Psoas muscle (tissue), 8 donors: ENCODE measurements around the gene APLP2. TPM values are rescaled to one million over a fixed set of nuclear protein-coding genes. Genes with fewer than 3 reads are reported as not detected.
"Not testable (repeated sequence)": the region's sequence is repeated elsewhere in the genome, so short reads cannot be mapped to it uniquely, and the experiment has no call there.

ENCODE experiments used
- ATAC-seq, 4 donors: fragments of 200-7000 bp; cut with Tn5 transposase; one replicate each; pipeline ENCODE4 v1.9.1; 2020; ENCODE audit warnings: moderate library complexity in 3 of 4, mild to moderate bottlenecking in 2 of 4
- DNase-seq, 2 donors: peaks; one replicate each; pipeline ENCODE4 v3.0.0-alpha.2; 2020
- H3K27ac ChIP-seq: fragments of 200-600 bp; one replicate; pipeline ENCODE4 v1.8.0; 2022
- H3K27me3 ChIP-seq, 3 donors: fragments of 200-600 bp in 1 of 3; one replicate each; pipeline versions ENCODE4 v1.6.1 to v1.8.0; 2013 to 2022; ENCODE audit warnings: low read length in 2 of 3, mild to moderate bottlenecking in 2 of 3, moderate library complexity in 1 of 3; ENCODE audit not compliant: insufficient read depth in 3 of 3
- H3K36me3 ChIP-seq, 2 donors: fragments of 200-600 bp in 1 of 2; one replicate each; pipeline versions ENCODE4 v1.6.1 to v1.8.0; 2013 to 2022; ENCODE audit warnings: low read depth in 1 of 2, mild to moderate bottlenecking in 1 of 2, moderate library complexity in 1 of 2; ENCODE audit not compliant: insufficient read depth in 1 of 2
- H3K4me1 ChIP-seq: fragments of 200-600 bp; one replicate; pipeline ENCODE4 v1.8.0; 2022
- H3K4me3 ChIP-seq: fragments of 200-600 bp; one replicate; pipeline ENCODE4 v1.8.0; 2022; ENCODE audit warnings: mild to moderate bottlenecking
- H3K9me3 ChIP-seq: fragments of 200-600 bp; one replicate; pipeline ENCODE4 v1.8.0; 2022
- WGBS, 3 donors: extraction: QIAGEN DNeasy Blood & Tissue Kit; methylation state at CpG; one replicate each; pipeline versions ENCODE4 v1.1.6 to v1.1.7; 2013; 5-methylcytosine and 5-hydroxymethylcytosine counted together
- intact Hi-C, 2 donors: fragments of 100-400 bp; cut with DNase I; formaldehyde crosslinking; loops; one replicate each; pipeline versions ENCODE4 v1.11.0 to v1.14.2; 2022
- polyA plus RNA-seq, 3 donors: library from polyadenylated mRNA; stranded (reverse); fragments of 200-250 nt; gene quantifications; one replicate each; pipeline ENCODE4 v1.2.3, GENCODE V29; 2013
- total RNA-seq, 4 donors: library from RNA; stranded (reverse); fragmentation: NEBNext Ultra II Directional in 2 of 4; extraction: Animal tissue kit (Norgen Biotek cat#: 25700) in 2 of 4; gene quantifications; one replicate each; pipeline versions ENCODE4 v1.2.1 to v1.2.4, GENCODE V29; 2021 to 2023
- TF ChIP-seq, protein P1 (sequence below): fragments of 200-600 bp; IDR thresholded peaks from one replicate; pipeline ENCODE4 v1.8.0; 2022; ENCODE audit warnings: antibody characterized with exemption
- donor health status: healthy with polysubstance abuse.
- donor health status: DM: no; HTN: no; CAD: no; lungs with moderate emphysema.
- donor health status: Bipolar disorder and iron deficiency.
- donor health status: healthy.
- donor health status: DM: yes; HTN: yes; CAD: no.
- donor health status: DM: no; HTN: no; CAD: no.
- donor health status: DM: no; HTN: no; CAD: no.
- donor health status: DM: yes; HTN: yes; CAD: no.

The APLP2 gene
- total and polyA plus RNA-seq, 7 donors = 37.8 to 96.7 (median 67.6) TPM

- Histone ChIP-seq H3K9me3 (no peaks in the 10 kb centered on the region), H3K4me3 (no peak overlapping the region), H3K27ac (no peak overlapping the region), H3K36me3 (no peaks in the 10 kb centered on the region), H3K4me1 (no peaks in the 10 kb centered on the region), H3K27me3 (peaks cover 0 to 22% (median 0%) of the 10 kb centered on the region in 3 donors)
- DNase-seq (no peak), ATAC-seq (no peak)
- TF ChIP-seq, protein P1, sequence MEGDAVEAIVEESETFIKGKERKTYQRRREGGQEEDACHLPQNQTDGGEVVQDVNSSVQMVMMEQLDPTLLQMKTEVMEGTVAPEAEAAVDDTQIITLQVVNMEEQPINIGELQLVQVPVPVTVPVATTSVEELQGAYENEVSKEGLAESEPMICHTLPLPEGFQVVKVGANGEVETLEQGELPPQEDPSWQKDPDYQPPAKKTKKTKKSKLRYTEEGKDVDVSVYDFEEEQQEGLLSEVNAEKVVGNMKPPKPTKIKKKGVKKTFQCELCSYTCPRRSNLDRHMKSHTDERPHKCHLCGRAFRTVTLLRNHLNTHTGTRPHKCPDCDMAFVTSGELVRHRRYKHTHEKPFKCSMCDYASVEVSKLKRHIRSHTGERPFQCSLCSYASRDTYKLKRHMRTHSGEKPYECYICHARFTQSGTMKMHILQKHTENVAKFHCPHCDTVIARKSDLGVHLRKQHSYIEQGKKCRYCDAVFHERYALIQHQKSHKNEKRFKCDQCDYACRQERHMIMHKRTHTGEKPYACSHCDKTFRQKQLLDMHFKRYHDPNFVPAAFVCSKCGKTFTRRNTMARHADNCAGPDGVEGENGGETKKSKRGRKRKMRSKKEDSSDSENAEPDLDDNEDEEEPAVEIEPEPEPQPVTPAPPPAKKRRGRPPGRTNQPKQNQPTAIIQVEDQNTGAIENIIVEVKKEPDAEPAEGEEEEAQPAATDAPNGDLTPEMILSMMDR = no peak
- WGBS, 3 donors = 82 to 88% (median 85%) methylated on average over 7 of the region's 7 CpGs
- intact Hi-C loops = no loop called here
These were observed 98.4 kb downstream of the APLP2 start for GRCh38 chr11:130168105-130168504.

DNA sequence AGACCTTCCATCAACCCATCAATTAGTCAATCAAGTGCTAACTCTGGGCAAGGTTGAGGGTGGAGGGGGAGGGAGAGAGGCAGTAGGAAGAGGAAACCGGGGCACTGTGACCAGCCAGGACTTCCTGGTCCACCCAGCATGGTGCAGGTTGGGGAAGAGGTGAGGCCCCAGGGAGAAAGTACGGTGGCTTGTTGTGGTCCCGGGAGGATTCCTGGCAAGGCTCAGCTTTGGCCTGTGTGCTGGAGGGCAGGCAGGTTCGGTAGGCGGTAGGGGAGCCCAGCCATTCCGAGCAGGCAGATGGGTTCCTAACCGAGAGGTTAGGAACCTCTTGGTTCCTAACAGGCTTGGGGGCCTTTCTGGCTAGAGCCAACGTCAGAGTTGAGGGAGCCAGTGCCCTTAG, 100.7 kb downstream of the APLP2 start:
- WGBS, 3 donors = 67 to 77% (median 68%) methylated on average over 8 of the region's 8 CpGs
- H3K9me3 ChIP-seq = no peaks in the 10 kb centered on the region
- peaks cover 0 to 10% (median 4%) of the 10 kb centered on the region in 3 donors for H3K27me3 ChIP-seq
- no peak for ATAC-seq
- no peaks in the 10 kb centered on the region for H3K4me1 ChIP-seq
- H3K27ac ChIP-seq = no peak overlapping the region
- no peak for DNase-seq
- H3K4me3 ChIP-seq = no peak overlapping the region
- intact Hi-C loops = no loop called here
- TF ChIP-seq, protein P1 = no peak
- H3K36me3 ChIP-seq = no peaks in the 10 kb centered on the region

DNA sequence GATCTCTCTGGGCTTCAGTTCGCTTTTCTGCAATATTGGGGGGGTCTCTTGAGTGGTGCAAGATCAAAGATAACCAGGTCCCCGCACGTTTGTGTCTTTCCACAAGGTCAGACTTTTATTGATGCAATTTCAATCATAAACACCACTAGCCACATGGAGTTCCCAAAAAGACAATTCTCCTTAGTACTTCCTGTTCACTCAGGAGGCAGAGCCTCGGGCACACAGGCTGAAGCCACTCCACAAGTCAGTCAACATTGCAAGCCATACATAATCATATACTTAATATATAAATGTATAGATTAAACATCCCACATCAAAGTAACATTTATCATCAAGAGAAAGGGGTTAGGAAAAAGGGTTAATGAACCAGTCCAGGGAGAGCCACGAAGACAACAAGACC, 101.8 kb downstream of the APLP2 start:
- TF ChIP-seq, protein P1 = no peak
- intact Hi-C loops = no loop called here
- Histone ChIP-seq H3K27me3 (peaks cover 0 to 9% (median 4%) of the 10 kb centered on the region in 3 donors), H3K9me3 (no peaks in the 10 kb centered on the region), H3K4me1 (no peaks in the 10 kb centered on the region), H3K4me3 (no peak overlapping the region), H3K27ac (no peak overlapping the region), H3K36me3 (no peaks in the 10 kb centered on the region)
- 47 to 55% (median 51%) methylated on average over 5 of the region's 5 CpGs for WGBS, 3 donors
- ATAC-seq (no peak), DNase-seq (no peak)

DNA sequence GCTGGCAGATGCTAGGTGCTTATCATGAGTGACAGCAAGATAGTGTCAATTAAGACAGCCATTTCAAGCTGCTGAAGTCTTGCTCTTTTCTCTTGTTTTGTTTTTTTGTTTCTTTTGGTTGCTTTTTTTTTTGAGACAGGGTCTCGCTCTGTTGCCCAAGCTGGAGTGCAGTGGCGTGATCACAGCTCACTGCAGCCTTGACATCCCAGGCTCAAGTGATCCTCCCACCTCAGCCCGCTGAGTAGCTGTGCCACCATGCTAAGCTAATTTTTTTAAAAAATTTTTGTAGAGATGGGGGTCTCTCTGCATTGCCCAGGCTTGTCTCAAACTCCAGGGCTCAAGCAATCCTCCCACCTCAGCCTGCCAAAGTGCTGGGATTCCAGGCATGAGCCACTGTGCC, 102.3 kb downstream of the APLP2 start:
- H3K27me3 ChIP-seq, ATAC-seq, intact Hi-C loops, H3K9me3 ChIP-seq, H3K36me3 ChIP-seq, H3K4me1 ChIP-seq, DNase-seq, H3K4me3 ChIP-seq, H3K27ac ChIP-seq: not testable (repeated sequence)
- 63 to 89% (median 70%) methylated on average over 3 of the region's 3 CpGs for WGBS, 3 donors

DNA sequence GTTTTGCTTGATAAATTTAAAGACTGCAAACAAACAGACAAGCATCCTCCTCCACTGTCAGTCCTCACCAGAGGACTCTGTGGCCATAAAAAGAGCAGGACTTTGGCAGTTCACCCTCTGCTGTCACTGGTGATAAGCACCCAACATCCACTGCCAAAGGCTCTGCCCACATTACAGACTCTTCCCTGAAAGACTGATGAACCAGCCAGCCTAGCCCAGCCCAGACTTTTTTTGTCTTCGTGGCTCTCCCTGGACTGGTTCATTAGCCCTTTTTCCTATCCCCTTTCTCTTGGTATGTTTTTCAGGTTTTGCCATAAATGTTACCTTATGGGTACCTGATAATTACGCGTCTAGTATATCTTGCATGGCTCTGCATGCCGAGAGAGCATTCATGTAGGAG, 104.9 kb downstream of the APLP2 start:
- H3K4me3 ChIP-seq = no peak overlapping the region
- ATAC-seq = no peak
- no peaks in the 10 kb centered on the region for H3K9me3 ChIP-seq
- peaks cover 0 to 8% (median 4%) of the 10 kb centered on the region in 3 donors for H3K27me3 ChIP-seq
- TF ChIP-seq, protein P1 = no peak
- no peak overlapping the region for H3K27ac ChIP-seq
- peaks cover 6% of the 10 kb centered on the region for H3K4me1 ChIP-seq
- 93 to 95% (median 94%) methylated on average over 4 of the region's 4 CpGs for WGBS, 3 donors
- no peak for DNase-seq
- intact Hi-C loops = no loop called here
- H3K36me3 ChIP-seq = no peaks in the 10 kb centered on the region
